Cerebellar cortex (tissue), 1 donor: ENCODE data around the gene ARSG.
A peak's percentile ranks its signal among the peaks of the same experiment; 100 is the strongest.
"Not testable (repeated sequence)": the region's sequence is repeated elsewhere in the genome, so short reads cannot be mapped to it uniquely, and the experiment has no call there.

Experiments used
- DNase-seq: peaks from one replicate; pipeline ENCODE4 v3.0.0-alpha.2; 2015; ENCODE audit warnings: low spot score

Gene ARSG

DNA sequence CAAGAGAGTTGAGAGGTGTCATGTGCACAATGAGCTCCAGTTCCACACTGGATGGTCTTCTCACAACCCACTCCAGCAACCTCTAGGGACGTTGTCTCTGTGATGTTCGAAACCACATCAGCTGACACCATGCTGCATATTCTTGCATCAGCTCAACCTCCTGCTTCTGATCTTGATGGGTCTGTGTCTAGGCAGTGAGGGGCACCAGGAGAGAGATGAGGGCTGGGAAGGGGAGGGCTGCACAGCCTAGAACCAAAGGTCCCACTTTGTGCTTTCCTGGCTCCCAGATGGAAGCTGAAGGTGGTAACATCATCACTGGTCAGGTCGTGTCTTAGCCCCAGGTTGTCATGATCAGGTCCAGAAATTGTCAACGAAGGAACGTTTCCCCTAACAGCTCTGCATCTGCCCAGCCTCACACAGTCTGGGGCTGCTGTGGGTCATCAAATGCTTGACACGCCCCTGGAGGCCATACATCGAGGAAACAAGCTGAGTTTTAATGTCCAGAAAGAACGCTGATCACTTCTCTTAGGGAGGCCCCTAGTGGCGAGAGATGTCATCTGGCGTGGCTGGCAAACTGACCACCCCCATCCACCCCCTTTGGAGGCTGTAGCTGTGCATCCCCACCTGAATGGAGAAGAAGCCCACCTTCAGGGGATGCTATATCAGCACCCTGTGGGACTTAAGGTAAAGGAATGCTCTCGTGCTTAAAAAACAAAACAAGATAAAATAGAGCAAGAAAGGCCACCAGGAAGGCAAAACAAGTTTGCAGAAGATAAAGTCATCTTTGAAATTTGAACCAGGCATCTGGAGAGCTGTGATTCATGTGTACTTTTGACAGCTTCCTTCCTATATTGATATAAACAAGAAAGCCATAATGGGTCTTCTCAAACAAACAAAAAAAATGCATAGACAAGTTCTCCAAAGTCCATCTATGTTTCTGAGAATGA lies 107.7 kb downstream of the ARSG start:
- peak; percentile 66 for DNase-seq

DNA sequence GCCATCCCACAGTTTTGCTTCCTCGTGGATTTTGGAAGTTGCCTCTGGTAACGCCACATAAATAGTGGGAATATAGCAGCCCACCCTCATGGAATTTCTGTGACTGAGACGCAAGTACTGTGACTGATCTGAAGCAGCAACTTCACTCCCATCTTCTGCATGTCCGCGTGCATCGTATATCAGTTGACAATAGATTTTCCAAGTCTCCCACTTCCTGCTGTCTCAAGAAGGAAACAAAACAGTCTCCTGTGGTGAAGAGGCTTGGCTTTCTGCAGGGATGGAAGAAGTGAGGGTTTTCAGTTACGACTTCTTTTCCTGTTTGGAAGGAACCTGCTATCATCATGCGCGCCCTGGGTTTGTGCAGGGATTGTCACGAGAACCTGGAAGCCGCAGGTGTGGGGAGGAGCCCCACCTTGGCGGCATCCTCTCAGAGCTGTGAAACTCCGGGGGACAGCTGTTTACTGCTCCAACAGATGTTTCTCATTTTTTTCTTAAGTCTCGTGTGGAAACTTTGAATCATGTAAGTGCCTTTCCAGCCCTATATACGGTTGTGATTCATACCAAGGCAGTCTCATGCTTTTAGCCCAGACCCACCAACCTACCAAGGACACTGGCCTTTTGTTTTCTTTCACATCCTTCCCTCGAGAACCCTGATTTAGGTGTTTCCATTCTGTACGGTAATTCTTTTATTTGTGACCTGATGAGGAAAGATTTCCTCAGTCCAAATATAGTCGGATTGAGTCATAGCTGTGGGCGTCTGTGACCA lies 108.5 kb downstream of the ARSG start:
- no peak for DNase-seq

DNA sequence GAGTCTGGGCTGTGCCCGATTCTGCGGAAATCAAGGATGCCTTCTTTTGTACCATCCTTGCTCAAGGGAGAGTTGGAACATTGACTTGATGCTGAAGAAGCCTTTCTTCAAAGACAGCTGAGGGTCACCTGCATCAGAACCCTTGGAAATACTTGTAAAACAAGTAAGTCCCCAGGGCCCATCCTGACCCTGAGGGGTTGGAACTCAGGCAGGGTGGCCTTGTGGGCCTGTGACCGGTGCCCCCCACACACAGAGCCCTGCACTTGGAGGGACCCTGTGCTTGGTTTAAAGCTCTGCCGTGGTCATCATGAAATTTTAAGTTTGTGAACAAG lies 109.1 kb downstream of the ARSG start:
- no peak for DNase-seq

DNA sequence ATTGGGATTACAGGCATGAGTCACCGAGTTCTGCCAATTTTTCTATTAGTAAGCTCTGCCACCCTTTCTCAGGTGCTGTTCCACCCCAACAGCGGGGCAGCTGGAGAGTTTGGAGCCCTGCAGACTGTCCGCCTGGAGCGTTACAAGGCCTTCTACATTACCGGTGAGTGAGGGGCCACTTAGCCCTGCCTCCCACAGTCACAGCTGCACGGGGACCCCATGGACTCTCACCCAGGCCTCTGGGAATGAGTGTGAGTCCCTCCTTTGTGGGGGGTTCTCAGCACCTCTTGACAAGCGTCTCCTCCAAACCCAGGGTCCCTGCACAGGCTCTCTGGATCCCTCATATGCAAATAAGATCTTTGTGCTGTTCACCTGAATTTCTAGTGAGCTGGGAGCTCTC lies 110.0 kb downstream of the ARSG start:
- DNase-seq, result no peak

DNA sequence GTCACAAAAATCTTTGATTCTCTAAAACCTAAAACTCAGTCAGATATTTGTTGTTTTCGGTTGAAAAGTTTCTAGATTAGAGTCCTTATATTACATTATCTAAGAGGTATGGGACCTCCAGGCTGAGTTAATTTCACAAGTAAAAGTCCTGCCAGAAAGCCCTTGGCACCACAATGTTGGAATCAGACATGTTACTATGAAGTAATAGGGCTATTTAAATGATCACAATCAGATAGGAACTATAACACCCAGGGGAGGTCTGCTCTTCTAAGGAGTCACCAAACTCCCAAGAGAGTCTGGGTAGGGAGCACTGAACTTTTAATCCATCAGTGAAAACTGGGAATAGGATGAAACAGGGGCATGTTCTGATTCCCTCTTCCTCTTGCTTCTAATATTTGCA lies 111.8 kb downstream of the ARSG start:
- DNase-seq, result no peak

DNA sequence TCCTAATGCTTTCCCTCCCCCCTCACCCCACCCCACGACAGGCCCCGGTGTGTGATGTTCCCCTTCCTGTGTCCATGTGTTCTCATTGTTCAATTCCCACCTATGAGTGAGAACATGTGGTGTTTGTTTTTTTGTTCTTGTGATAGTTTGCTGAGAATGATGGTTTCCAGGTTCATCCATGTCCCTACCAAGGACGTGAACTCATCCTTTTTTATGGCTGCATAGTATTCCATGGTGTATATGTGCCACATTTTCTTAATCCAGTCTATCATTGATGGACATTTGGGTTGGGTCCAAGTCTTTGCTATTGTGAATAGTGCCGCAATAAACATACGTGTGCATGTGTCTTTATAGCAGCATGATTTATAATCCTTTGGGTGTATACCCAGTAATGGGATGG lies 112.5 kb downstream of the ARSG start:
- DNase-seq, result not testable (repeated sequence)

DNA sequence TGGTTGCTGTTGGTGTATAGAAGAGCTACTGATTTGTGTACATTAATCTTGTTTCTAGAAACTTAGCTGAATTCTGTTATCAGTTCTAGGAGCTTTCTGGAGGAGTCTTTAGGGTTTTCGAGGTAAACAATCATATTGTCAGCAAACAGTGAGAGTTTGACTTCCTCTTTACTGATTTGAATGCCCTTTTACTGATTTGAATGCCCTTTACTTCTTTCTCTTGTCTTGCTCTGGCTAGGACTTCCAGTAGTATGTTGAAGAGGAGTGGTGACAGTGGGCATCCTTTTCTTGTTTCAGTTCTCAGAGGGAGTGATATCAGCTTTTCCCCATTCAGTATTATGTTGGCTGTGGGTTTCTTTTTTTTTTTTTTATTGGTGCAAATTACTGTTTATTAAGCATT lies 116.4 kb downstream of the ARSG start:
- not testable (repeated sequence) for DNase-seq

DNA sequence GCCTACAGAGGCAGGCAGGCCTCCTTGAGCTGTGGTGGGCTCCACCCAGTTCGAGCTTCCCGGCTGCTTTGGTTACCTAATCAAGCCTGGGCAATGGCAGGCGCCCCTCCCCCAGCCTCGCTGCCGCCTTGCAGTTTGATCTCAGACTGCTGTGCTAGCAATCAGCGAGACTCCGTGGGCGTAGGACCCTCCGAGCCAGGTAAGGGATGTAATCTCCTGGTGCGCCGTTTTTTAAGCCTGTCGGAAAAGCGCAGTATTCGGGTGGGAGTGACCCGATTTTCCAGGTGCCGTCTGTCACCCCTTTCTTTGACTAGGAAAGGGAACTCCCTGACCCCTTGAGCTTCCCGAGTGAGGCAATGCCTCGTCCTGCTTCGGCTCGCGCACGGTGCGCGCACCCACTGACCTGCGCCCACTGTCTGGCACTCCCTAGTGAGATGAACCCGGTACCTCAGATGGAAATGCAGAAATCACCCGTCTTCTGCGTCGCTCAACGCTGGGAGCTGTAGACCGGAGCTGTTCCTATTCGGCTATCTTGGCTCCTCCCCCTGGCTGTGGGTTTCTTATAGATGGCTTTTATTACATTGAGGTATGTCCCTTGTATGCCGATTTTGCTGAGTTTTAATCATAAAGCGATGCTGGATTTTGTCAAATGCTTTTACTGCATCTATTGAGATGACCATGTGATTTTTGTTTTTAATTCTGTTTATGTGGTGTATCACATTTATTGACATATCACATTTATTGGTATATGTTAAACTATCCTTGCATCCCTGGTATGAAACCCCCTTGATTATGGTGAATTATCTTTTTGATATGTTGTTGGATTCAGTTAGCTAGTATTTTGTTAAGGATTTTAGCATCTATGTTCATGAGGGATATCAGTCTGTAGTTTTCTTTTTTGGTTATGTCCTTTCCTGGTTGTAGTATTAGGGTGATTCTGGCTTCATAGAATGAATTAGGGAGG lies 122.6 kb downstream of the ARSG start:
- peak; percentile 27 for DNase-seq

DNA sequence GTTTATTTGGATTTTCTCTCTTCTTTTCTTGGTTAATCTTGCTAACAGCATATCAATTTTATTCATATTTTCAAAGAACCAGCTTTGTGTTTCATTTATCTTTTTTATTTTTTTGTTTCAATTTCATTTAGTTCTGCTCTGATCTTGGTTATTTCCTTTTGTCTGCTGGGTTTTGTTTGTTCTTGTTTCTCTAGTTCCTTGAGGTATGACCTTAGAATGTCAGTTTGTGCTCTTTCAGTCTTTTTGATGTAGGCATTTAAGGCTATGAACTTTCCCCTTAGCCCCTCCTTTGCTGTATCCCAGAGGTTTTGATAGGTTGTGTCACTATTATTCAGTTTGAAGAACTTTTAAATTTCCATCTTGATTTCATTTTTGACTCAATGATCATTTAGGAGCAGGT lies 123.6 kb downstream of the ARSG start:
- not testable (repeated sequence) for DNase-seq

DNA sequence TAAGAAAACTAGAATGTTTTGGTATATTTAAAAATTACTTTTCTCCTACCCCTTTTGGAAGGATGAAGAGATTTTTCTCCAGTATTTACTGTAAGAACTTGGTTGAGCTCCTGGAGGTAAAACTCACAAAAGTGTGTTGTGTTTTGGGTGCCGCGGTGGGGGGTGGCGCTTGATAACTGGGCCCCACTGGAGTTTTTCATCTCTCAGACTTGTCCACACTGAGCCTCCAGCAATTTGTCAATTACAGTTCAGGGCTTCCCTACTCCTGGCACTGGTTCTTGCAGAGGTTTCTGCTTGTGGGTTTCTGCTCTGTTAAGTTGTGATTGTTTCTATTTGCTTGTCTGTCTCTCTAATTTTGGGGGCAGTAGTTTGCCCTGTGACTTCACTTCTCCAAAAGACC lies 126.0 kb downstream of the ARSG start:
- no peak for DNase-seq

DNA sequence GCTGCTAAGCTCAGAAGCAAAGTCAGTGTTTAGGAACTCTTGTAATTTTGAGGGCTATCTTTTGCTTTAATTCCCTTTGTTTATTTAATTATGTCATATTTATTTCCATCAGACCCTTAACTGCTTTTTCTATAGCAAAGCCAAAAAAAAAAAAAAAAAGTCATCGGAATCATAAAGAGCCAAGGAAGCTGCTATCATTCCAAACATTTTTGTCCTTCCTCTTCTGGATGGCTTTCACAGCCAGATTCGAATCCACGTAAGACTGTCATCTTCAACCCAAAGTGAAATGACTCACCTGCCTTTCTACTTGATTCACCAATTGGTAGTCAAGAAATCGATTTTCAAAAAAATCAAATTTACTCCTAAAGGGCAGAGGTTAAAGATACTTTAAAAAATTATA lies 127.6 kb downstream of the ARSG start:
- DNase-seq, result no peak

DNA sequence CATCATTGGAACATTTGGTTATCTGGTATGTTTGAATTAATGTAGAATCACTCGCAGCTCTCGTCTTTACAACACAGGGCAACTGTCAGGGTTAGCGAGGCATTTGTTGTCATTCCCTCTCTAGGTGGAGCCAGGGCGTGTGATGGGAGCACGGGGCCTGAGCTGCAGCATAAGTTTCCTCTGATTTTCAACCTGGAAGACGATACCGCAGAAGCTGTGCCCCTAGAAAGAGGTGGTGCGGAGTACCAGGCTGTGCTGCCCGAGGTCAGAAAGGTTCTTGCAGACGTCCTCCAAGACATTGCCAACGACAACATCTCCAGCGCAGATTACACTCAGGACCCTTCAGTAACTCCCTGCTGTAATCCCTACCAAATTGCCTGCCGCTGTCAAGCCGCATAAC lies 128.8 kb downstream of the ARSG start:
- DNase-seq, result no peak

DNA sequence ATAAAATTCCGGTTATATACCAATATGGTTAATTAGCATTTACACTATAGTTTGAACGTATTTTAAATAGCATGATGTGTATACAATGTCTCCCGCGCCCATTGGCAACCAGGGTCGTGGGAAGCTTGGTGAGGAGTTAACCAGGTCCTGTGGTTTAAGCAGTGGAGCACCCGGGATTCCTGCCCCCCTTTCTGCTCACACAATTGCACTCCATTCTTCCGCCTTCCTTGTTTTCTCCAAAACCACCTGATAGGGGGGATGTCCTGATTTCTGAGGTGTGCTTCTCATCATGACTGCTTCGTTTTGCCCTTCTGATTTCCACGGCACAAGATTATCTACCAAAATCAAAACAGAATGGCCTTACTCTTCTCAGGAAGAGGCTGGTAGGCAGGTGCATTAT lies 130.2 kb downstream of the ARSG start:
- no peak for DNase-seq

DNA sequence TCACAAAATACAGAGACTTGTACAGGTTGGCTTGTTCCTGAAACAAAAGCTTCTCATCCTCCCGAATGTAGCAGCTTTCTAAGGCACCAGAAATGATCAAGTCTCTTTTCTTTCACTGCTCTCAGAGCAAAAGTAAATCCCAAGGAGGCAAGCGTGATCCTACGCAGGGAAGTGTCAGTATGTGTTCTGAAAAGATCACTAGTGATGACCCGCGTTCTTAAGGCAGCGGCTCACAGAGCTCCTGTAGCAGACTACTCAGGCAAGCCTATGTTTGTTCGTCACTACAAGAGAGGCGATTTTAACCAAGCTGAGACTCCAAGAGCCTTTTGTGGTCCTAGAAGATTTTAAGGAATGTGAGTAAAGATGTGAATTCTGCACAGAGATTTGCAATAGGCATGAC lies 131.5 kb downstream of the ARSG start:
- no peak for DNase-seq

DNA sequence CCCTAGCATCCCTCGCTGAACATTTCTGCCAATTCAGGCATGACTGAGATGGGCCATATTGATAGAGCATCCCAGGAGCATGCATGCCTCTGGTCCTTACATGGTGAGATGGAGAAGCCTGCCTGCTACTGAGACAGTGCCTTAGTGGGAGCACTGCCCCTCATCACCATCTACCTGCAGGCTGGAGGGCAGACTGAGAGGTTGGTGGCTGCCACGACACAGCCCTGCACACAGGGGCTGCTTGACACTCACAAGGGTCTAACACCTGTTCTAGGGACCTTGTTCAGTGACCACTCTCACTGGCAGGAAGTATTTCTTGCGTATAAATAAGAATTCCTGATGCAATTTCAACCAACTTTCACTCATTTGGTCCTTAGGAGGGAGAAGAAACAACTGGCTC lies 132.0 kb downstream of the ARSG start:
- no peak for DNase-seq

DNA sequence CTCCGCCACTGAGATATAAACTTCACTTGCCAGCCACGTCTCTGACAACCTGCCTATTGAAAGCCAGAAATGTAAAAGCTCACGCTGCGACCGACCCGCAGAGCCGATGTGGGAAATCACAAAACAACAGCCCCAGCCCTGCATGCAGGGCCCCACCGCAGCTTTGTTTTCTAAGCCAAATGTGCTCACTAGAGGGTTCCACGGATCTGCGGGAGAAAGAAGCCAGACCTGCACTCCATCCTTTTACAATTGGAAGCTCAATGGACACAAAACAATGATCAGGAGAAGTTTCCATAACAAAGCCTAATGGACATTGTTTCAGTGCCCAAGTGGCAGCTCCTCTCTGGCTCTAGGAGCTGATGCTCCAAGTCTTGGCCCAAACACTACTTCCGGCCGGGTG lies 132.9 kb downstream of the ARSG start:
- no peak for DNase-seq

DNA sequence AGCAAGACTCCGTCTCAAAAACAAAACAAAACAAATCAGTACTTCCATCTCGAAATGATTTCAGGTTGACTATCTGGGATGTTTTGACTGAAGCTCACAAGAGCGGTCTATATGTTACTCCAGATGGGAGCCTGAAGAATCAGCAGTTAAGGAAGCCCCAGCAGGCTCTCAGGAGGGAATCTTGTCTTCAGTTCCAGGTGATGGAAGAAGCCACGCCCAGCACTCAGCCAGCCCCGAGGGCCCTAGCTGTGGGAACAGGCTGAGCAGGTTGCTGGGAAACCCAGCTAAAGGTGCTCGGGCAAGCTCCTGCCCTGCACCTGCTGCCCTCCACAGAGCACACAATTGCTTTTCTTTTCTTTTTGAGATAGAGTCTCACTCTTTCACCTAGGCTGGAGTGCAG lies 133.6 kb downstream of the ARSG start:
- no peak for DNase-seq

DNA sequence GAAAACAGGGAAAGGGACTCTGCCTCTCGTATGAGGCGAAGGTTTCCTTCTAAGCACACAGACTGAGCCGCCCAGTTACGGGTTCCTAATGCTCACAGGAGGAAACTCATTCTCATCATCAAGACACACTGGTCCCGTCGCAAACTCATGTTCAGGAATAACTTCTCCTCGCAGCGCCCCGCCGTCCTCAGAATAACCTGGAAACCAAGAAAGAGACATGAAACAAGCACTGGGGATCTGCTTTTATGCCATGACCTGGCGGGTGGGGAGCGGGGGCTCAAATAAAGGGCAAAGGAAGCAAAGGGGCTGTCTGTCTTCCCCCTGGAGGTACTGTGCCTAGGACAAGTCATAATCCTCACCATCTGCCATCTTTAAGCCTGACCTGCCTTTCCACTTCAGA lies 134.7 kb downstream of the ARSG start:
- no peak for DNase-seq

DNA sequence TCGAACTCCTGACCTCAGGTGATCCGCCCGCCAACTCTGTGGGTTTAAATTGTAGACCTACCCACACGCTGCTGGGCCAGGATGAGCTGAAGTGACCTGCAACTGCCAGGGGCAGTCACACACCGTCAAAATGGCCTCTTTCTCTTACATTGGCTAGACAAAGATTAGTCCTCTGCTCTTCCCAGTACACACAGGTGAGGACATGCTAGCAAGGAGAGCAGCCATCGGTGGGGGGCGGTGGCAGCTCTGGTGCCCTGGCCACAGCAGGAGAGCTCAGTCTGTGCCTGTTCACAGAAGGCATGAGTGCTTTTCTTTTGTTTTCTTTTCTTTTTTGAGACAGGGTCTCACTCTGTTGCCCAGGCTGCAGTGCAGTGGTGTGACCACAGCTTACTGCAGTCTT lies 136.3 kb downstream of the ARSG start:
- no peak for DNase-seq

DNA sequence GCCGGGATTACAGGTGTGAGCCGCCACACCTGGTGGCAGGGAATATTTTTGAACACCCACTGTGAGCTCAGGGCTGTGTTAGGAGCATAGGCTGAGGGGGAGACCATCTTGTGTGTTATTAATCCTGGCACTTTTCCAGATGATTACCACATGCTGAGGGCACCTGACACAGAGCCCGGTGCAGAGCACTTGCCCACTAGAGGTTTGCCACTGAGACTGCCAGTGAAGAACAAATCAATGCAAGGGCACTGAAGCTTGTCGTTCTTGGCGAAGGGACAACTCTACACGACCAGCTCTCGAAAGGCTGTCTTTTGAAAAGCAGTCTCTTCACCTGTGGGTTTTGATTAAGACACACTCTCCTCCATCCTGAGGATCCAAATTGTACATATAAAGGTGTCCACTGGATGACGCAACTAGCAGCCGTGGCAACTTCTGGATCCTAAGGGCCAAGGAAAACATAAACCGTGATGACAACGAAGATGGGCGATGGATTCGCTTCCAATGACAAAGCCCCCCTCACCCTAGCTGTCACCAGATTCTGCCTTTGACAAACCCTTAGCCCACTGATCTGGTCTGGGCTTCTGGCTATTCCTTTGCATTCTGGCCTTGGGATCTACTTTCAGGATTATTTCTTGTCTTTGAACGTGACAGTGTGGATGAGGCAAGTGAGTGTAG lies 137.3 kb downstream of the ARSG start:
- no peak for DNase-seq

DNA sequence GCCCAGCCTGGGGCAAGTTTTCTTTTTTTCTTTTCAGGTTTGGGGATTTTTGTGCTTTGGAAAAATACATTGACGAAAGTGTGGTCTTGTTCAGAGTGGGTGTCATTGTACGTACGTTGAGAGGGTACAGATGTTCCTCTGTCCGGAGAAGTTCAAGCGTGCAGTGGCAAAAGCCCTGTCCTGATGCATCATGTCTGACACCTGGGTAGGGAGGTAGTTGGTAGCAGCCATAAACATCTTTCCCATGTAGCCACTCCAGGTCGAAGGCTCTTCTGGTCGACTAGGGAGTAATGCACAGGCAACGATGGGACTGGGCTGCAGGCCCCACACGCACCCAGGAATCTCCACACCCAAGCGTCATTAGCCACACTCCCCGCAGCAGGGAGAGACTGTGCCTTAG lies 138.6 kb downstream of the ARSG start:
- no peak for DNase-seq
